ENCODE measurements around the gene DENND6B. TPM values are rescaled to one million over a fixed set of nuclear protein-coding genes. Genes with fewer than 3 reads are reported as not detected.

Gene DENND6B
- total RNA-seq, 1 donor from 2014 or later: 1.8 TPM

- DNase-seq (ENCODE audit: low spot score) (no peak), ATAC-seq (peak; percentile 10)
These were observed 21.4 kb downstream of the DENND6B start for GRCh38 chr22:50305393-50305922.

GRCh38 chr22:50304528-50305392, 22.1 kb downstream of the DENND6B start:
- ATAC-seq (no peak), DNase-seq (ENCODE audit: low spot score) (no peak)

- peak; percentile 71 for DNase-seq (ENCODE audit: low spot score)
- peak; percentile 9 for ATAC-seq
These were observed 22.8 kb downstream of the DENND6B start for GRCh38 chr22:50303848-50304527.

- DNase-seq (ENCODE audit: low spot score) (no peak), ATAC-seq (no peak)
These were observed 23.3 kb downstream of the DENND6B start for GRCh38 chr22:50303515-50303847.

GRCh38 chr22:50302564-50302963, 24.2 kb downstream of the DENND6B start:
- no peak for DNase-seq (ENCODE audit: low spot score)
- ATAC-seq: no peak

GRCh38 chr22:50302041-50302541, 24.7 kb downstream of the DENND6B start:
- ATAC-seq (no peak), DNase-seq (ENCODE audit: low spot score) (no peak)

GRCh38 chr22:50301581-50301991, 25.2 kb downstream of the DENND6B start:
- no peak for DNase-seq (ENCODE audit: low spot score)
- no peak for ATAC-seq

GRCh38 chr22:50300620-50301257, 26.1 kb downstream of the DENND6B start:
- DNase-seq (ENCODE audit: low spot score) (no peak), ATAC-seq (no peak)

- DNase-seq (ENCODE audit: low spot score) (peak; percentile 98), ATAC-seq (peak; percentile 69)
These were observed 26.8 kb downstream of the DENND6B start for GRCh38 chr22:50299785-50300619.

GRCh38 chr22:50298937-50299784, 27.7 kb downstream of the DENND6B start:
- ATAC-seq (peak; percentile 0), DNase-seq (ENCODE audit: low spot score) (no peak)

GRCh38 chr22:50298266-50298637, 28.6 kb downstream of the DENND6B start:
- no peak for DNase-seq (ENCODE audit: low spot score)

GRCh38 chr22:50297510-50298265, 29.1 kb downstream of the DENND6B start:
- DNase-seq (ENCODE audit: low spot score) (no peak), ATAC-seq (no peak)

More at GRCh38 chr22:50298266-50298637, 28.6 kb downstream of the DENND6B start:
- ATAC-seq: no peak

GRCh38 chr22:50296658-50297490, 29.9 kb downstream of the DENND6B start:
- DNase-seq (ENCODE audit: low spot score) (peak; percentile 82), ATAC-seq (peak; percentile 33)

- no peak for ATAC-seq
- DNase-seq (ENCODE audit: low spot score): no peak
These were observed 32.5 kb downstream of the DENND6B start for GRCh38 chr22:50294319-50294656.

GRCh38 chr22:50293441-50294318, 33.1 kb downstream of the DENND6B start:
- ATAC-seq: peak; percentile 73
- DNase-seq (ENCODE audit: low spot score): peak; percentile 94

GRCh38 chr22:50292643-50293440, 34.0 kb downstream of the DENND6B start:
- DNase-seq (ENCODE audit: low spot score): no peak
- no peak for ATAC-seq
